ENCODE results near the gene NGB.

Gene NGB

DNA sequence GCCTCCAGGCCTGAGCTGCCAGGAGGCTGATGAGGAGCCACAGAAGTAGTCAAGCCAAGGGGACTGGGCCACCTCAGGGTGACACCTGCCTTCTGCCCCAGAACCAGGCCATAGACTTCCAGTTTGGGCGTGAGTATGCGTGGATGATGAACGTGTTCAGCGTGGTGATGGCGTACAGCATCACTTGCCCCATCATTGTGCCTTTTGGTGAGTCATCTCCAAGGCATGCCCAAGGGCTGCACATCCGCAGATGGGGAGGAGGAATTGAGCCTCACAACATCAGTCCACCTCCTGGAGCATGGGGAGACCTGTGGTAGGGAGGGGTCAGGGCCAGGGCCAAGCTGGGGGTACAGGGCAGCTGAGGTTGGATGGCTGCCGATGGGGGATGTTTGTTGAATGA lies 22.3 kb downstream of the NGB start:
- Histone ChIP-seq H3K27me3 (ENCODE audit: insufficient read depth, low read length) (no peaks in the 10 kb centered on the region), H3K4me3 (ENCODE audit: low read length) (no peak overlapping the region), H3K27ac (ENCODE audit: low read depth, low read length) (no peak overlapping the region), H3K9ac (ENCODE audit: low read depth, low read length) (no peak overlapping the region), H3K9me3 (ENCODE audit: insufficient read depth, low read depth, low read length) (no peaks in the 10 kb centered on the region), H3K4me1 (ENCODE audit: insufficient read depth, low read length) (no peaks in the 10 kb centered on the region), H3K36me3 (ENCODE audit: insufficient read depth, low read length) (no peaks in the 10 kb centered on the region)
- 91% methylated on average over 7 of the region's 7 CpGs for WGBS

DNA sequence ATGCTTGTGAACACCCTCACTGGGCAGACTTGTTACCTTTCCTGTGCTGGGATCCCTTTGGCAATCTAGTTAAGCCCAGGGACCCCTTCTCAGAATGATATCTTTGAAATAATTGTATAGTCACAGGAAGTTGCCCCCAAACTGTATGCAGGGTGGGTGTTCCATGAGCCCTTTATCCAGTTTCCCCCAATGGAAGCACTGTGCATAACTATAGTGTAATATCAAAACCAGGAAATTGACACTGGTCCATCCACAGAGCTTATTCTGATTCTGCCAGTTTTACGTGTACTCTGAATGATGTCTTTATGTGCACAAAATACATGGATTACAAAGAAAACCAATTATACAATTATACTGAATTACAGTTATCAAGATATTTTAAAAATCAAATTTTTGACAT lies 24.2 kb downstream of the NGB start:
- H3K9ac ChIP-seq (ENCODE audit: low read depth, low read length) = no peak overlapping the region
- H3K36me3 ChIP-seq (ENCODE audit: insufficient read depth, low read length) = no peaks in the 10 kb centered on the region
- 100% methylated on average over 1 of the region's 1 CpG for WGBS
- H3K27ac ChIP-seq (ENCODE audit: low read depth, low read length) = no peak overlapping the region
- no peaks in the 10 kb centered on the region for H3K27me3 ChIP-seq (ENCODE audit: insufficient read depth, low read length)
- H3K9me3 ChIP-seq (ENCODE audit: insufficient read depth, low read depth, low read length) = no peaks in the 10 kb centered on the region
- no peaks in the 10 kb centered on the region for H3K4me1 ChIP-seq (ENCODE audit: insufficient read depth, low read length)
- no peak overlapping the region for H3K4me3 ChIP-seq (ENCODE audit: low read length)

DNA sequence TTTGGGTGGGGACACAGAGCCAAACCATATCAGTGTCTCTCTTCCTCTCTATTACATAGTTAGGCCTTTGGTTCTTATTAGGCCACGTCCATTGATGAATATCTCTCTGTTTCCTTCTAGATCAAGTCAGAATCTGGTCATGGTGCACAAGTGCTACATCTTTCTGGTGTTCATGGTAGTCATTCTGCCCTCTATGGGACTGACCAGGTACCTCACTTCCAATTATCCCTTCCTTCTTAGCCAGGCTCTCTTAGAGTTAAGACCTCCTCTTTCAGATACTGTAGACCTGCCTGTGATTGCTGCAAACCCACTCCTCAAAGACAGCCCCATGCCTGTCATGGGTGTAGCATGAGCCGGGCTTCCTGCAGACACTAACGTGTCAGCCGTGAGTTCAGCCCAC lies 25.2 kb downstream of the NGB start:
- Histone ChIP-seq H3K4me3 (ENCODE audit: low read length) (no peak overlapping the region), H3K9ac (ENCODE audit: low read depth, low read length) (no peak overlapping the region), H3K9me3 (ENCODE audit: insufficient read depth, low read depth, low read length) (no peaks in the 10 kb centered on the region), H3K27me3 (ENCODE audit: insufficient read depth, low read length) (no peaks in the 10 kb centered on the region), H3K36me3 (ENCODE audit: insufficient read depth, low read length) (no peaks in the 10 kb centered on the region), H3K4me1 (ENCODE audit: insufficient read depth, low read length) (no peaks in the 10 kb centered on the region), H3K27ac (ENCODE audit: low read depth, low read length) (no peak overlapping the region)
- 92% methylated on average over 4 of the region's 4 CpGs for WGBS

DNA sequence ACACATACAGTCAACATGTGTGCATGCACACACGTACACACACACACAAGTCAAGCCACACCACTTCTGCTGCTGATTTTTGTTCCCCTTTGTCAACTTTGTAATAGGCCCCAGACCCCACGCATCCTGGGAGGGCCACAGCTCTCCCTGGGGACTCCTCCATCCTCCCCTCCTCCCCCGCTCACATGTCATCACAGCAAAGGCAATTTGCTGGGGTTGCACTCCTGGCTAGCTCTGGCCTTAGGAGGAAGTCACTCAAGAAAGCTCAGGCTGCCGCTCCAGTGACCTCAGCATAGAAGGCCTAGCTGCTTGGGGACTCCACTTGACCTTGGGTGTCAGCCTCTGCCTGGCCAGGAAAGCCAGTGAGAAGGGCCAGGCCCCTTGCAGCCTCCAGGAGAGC lies 27.2 kb downstream of the NGB start:
- Histone ChIP-seq H3K36me3 (ENCODE audit: insufficient read depth, low read length) (no peaks in the 10 kb centered on the region), H3K4me3 (ENCODE audit: low read length) (no peak overlapping the region), H3K27ac (ENCODE audit: low read depth, low read length) (no peak overlapping the region), H3K9ac (ENCODE audit: low read depth, low read length) (no peak overlapping the region), H3K27me3 (ENCODE audit: insufficient read depth, low read length) (no peaks in the 10 kb centered on the region), H3K4me1 (ENCODE audit: insufficient read depth, low read length) (no peaks in the 10 kb centered on the region), H3K9me3 (ENCODE audit: insufficient read depth, low read depth, low read length) (no peaks in the 10 kb centered on the region)
- WGBS = 92% methylated on average over 4 of the region's 4 CpGs

DNA sequence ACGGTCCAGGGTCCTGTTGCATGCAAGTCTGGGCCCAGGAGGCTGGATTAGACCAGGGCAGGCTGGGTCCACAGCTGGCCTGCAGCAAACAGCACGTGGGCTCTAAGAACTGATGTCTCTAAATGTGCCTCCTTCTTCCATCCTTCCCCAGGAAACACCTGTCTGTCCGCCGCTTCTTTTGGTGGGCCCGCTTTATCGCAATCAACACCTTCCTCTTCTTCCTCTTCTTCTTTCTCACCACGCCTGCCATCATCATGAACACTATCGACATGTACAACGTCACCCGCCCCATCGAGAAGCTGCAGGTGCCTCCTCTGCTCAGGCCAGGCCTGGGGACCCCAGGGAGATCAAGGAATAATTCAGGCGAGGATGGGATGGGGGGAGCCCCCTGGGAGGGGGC lies 28.3 kb downstream of the NGB start:
- no peak overlapping the region for H3K9ac ChIP-seq (ENCODE audit: low read depth, low read length)
- no peaks in the 10 kb centered on the region for H3K27me3 ChIP-seq (ENCODE audit: insufficient read depth, low read length)
- no peak overlapping the region for H3K27ac ChIP-seq (ENCODE audit: low read depth, low read length)
- no peak overlapping the region for H3K4me3 ChIP-seq (ENCODE audit: low read length)
- 91% methylated on average over 12 of the region's 12 CpGs for WGBS
- H3K9me3 ChIP-seq (ENCODE audit: insufficient read depth, low read depth, low read length) = no peaks in the 10 kb centered on the region
- H3K4me1 ChIP-seq (ENCODE audit: insufficient read depth, low read length) = no peaks in the 10 kb centered on the region
- no peaks in the 10 kb centered on the region for H3K36me3 ChIP-seq (ENCODE audit: insufficient read depth, low read length)

DNA sequence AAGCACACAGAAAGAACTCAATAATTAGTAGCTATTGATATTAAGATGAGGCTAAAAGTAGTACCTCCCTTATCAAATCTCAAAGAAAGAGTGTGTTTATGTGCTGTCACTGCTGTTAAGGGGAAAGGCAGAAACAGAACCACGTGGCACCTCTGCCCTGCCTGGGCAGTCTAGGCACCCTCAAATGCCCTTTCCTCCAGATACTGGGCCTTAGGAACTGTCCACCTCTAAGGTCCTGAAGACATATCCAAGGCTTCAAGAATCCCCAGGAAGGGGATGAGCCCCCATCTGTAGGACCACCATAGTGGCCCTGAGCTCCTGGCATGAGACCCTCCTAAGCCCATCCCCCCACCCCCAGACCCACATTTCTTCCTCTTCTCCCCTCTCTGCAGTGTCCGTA lies 29.1 kb downstream of the NGB start:
- no peaks in the 10 kb centered on the region for H3K27me3 ChIP-seq (ENCODE audit: insufficient read depth, low read length)
- no peak overlapping the region for H3K9ac ChIP-seq (ENCODE audit: low read depth, low read length)
- 68% methylated on average over 2 of the region's 2 CpGs for WGBS
- no peaks in the 10 kb centered on the region for H3K9me3 ChIP-seq (ENCODE audit: insufficient read depth, low read depth, low read length)
- H3K4me3 ChIP-seq (ENCODE audit: low read length) = no peak overlapping the region
- no peak overlapping the region for H3K27ac ChIP-seq (ENCODE audit: low read depth, low read length)
- no peaks in the 10 kb centered on the region for H3K4me1 ChIP-seq (ENCODE audit: insufficient read depth, low read length)
- H3K36me3 ChIP-seq (ENCODE audit: insufficient read depth, low read length) = no peaks in the 10 kb centered on the region

DNA sequence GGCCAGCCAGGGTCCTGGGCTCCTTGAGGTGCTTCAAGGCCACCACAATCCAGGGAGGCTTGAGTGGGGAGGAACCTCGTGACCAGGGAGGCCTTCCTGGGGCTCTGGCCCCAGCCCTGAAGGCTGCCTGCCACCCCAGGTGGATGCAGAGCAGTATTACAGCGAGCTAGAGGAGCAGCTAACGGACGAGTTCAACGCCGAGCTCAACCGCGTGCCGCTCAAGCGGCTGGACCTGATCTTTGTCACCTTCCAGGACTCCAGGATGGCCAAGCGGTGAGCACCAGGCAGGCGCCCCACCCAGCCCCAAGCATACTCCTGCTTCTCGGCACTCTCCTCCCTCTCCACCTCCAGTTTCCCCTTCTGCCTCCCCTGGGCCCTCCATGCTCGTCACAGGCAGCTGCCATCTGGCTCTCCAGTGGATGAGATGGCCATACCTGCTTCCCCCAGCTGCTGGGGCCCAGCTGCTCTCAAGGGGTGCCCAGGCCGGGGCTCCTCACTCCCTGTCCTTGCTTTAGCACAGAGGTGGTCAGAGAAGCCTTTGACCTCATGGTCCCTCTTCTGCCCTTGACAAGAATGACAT lies 30.6 kb downstream of the NGB start:
- Histone ChIP-seq H3K36me3 (ENCODE audit: insufficient read depth, low read length) (no peaks in the 10 kb centered on the region), H3K27me3 (ENCODE audit: insufficient read depth, low read length) (no peaks in the 10 kb centered on the region), H3K9ac (ENCODE audit: low read depth, low read length) (no peak overlapping the region), H3K4me1 (ENCODE audit: insufficient read depth, low read length) (no peaks in the 10 kb centered on the region), H3K4me3 (ENCODE audit: low read length) (no peak overlapping the region), H3K27ac (ENCODE audit: low read depth, low read length) (no peak overlapping the region), H3K9me3 (ENCODE audit: insufficient read depth, low read depth, low read length) (no peaks in the 10 kb centered on the region)
- 87% methylated on average over 15 of the region's 15 CpGs for WGBS

DNA sequence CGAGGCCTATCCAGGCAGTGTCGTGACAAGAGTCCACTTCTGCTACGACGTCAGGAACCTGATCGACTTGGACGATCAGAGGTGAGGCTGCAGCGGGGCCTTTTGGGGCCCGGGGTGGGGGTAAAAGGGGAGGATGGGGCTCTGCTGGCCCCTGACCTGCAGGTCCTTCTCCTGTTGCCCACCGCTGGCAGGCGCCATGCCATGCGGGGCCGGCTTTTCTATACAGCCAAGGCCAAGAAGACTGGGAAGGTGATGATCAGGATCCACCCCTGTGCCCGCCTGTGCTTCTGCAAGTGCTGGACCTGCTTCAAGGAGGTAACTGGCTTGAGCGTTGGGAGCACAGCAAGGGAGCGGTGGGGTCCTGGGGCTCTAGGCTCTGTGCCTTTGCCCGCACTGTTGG lies 31.6 kb downstream of the NGB start:
- 95% methylated on average over 16 of the region's 16 CpGs for WGBS
- no peak overlapping the region for H3K4me3 ChIP-seq (ENCODE audit: low read length)

DNA sequence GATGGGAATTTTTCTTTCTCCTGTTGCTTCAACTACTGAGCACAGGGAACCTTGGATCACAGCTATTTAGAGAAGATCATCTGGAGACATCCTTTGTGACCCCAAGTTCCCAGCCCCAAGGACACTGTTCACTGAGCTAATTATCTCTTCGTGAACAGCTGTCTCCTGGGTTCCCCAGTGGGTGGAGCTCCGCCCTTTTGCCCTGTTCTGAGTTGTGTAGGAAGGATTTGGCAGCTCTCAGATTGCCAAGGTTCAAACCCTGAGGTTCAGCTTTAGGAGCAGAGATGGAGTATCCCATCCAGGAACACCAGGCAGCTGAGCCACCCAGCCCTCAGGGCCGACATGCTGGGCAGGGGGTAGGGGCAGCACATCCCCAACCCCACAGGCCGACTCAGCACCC lies 32.0 kb downstream of the NGB start:
- Histone ChIP-seq H3K4me1 (ENCODE audit: insufficient read depth, low read length) (no peaks in the 10 kb centered on the region), H3K9me3 (ENCODE audit: insufficient read depth, low read depth, low read length) (no peaks in the 10 kb centered on the region), H3K4me3 (ENCODE audit: low read length) (no peak overlapping the region), H3K27me3 (ENCODE audit: insufficient read depth, low read length) (no peaks in the 10 kb centered on the region), H3K27ac (ENCODE audit: low read depth, low read length) (no peak overlapping the region), H3K36me3 (ENCODE audit: insufficient read depth, low read length) (no peaks in the 10 kb centered on the region), H3K9ac (ENCODE audit: low read depth, low read length) (no peak overlapping the region)
- WGBS = 68% methylated on average over 4 of the region's 4 CpGs

More for the DNA sequence above, 31.6 kb downstream of the NGB start:
- Histone ChIP-seq H3K27ac (ENCODE audit: low read depth, low read length) (no peak overlapping the region), H3K27me3 (ENCODE audit: insufficient read depth, low read length) (no peaks in the 10 kb centered on the region), H3K4me1 (ENCODE audit: insufficient read depth, low read length) (no peaks in the 10 kb centered on the region), H3K36me3 (ENCODE audit: insufficient read depth, low read length) (no peaks in the 10 kb centered on the region), H3K9me3 (ENCODE audit: insufficient read depth, low read depth, low read length) (no peaks in the 10 kb centered on the region), H3K9ac (ENCODE audit: low read depth, low read length) (no peak overlapping the region)

DNA sequence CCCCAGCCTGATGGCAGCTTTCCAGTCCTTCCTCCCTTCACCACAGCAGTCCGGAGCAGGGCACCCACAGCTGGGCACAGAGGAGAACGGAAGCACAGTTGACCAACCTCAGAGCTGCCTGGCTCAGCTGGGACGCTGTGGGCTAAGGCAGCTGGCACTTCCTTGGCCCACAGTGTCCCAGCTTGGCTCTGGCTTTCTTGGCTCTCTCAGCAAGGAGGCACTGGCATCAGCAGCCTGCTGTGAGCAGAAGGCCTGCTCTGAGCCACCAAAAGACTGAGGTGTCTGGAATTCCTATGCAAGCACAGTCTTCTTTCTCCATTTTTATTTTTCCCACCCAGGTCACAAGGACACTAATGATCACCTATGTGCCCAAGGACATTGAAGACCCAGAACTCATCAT lies 32.6 kb downstream of the NGB start:
- 87% methylated on average over 3 of the region's 3 CpGs for WGBS
- no peaks in the 10 kb centered on the region for H3K27me3 ChIP-seq (ENCODE audit: insufficient read depth, low read length)

DNA sequence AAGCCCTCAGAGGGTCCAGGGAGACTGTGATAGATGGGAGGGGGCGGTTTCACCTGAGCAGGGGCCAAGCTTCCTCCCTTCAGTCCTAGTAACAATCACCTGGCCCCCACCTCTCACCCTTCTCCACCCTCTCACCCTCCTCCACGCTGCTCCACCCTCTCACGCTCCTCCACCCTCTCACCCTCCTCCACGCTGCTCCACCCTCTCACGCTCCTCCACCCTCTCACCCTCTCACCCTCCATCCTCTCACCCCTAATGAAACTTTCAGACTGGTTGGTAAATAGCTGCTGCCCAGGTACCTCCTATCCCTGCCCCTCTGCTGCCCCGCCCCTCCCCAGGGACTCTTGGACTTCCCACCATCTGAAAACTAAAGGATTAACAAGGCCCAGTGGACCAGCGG lies 34.2 kb downstream of the NGB start:
- Histone ChIP-seq H3K4me3 (ENCODE audit: low read length) (no peak overlapping the region), H3K9ac (ENCODE audit: low read depth, low read length) (no peak overlapping the region), H3K4me1 (ENCODE audit: insufficient read depth, low read length) (no peaks in the 10 kb centered on the region), H3K27me3 (ENCODE audit: insufficient read depth, low read length) (no peaks in the 10 kb centered on the region), H3K27ac (ENCODE audit: low read depth, low read length) (no peak overlapping the region), H3K36me3 (ENCODE audit: insufficient read depth, low read length) (no peaks in the 10 kb centered on the region), H3K9me3 (ENCODE audit: insufficient read depth, low read depth, low read length) (no peaks in the 10 kb centered on the region)
- WGBS = 67% methylated on average over 7 of the region's 7 CpGs

More for the DNA sequence above, 32.6 kb downstream of the NGB start:
- Histone ChIP-seq H3K4me1 (ENCODE audit: insufficient read depth, low read length) (no peaks in the 10 kb centered on the region), H3K4me3 (ENCODE audit: low read length) (no peak overlapping the region), H3K9ac (ENCODE audit: low read depth, low read length) (no peak overlapping the region), H3K9me3 (ENCODE audit: insufficient read depth, low read depth, low read length) (no peaks in the 10 kb centered on the region), H3K36me3 (ENCODE audit: insufficient read depth, low read length) (no peaks in the 10 kb centered on the region), H3K27ac (ENCODE audit: low read depth, low read length) (no peak overlapping the region)

DNA sequence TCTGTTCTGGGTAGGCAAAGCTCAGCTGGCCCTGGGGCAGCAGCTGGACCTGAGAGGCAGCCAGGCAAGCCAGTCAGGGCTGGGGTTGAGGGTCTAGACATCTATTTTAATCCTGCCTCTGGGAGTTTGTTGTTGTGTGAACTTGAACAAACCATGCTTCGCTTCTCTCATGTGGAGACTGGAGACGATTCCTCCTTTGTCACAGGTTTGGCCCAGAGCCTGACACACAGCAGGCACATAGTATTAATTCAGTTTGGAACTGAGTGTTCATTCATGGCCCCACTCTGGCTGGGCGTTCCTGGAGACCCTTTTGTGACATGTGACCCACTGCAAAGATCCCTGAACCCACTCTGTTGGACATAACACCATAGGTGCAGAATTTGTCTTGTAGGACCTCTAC lies 39.3 kb downstream of the NGB start:
- H3K4me1 ChIP-seq (ENCODE audit: insufficient read depth, low read length) = no peaks in the 10 kb centered on the region
- H3K27ac ChIP-seq (ENCODE audit: low read depth, low read length) = no peak overlapping the region
- no peak overlapping the region for H3K4me3 ChIP-seq (ENCODE audit: low read length)
- 90% methylated on average over 3 of the region's 3 CpGs for WGBS
- H3K9ac ChIP-seq (ENCODE audit: low read depth, low read length) = no peak overlapping the region
- H3K27me3 ChIP-seq (ENCODE audit: insufficient read depth, low read length) = no peaks in the 10 kb centered on the region
- H3K36me3 ChIP-seq (ENCODE audit: insufficient read depth, low read length) = no peaks in the 10 kb centered on the region
- H3K9me3 ChIP-seq (ENCODE audit: insufficient read depth, low read depth, low read length) = no peaks in the 10 kb centered on the region
